ENCODE measurements around the gene GPAM.

DNA sequence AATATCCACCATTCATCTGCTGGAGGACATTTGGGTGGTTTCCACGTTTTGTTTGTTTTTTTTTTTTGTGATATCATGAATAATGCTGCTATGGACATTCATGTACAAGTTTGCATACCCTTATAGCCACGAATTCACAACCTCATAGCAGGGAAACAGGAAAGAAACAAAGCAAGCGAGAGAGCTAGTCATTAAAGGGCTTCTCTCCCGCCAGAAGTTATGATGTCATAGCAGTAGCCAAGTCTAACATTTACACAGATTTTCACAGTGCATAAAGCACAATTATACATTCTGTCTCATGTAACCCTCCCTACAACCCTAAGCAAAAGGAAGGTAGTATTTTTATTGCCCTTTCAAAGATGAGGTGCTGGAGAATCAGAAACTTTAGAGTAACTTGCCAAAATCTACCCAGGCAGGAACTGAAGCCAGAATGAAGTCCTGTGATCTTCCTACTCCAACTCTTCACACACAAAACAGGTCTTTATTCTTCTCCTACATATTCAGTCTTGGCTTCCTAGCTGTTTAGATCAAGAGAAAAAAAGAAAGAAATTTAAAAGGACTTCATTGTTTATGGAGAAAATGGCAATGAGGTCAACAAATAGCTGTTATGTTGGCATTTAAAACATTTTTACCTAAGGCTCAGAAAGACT, 33.9 kb upstream of the GPAM start:
- TF ChIP-seq TAF1 (IDR thresholded peaks at IDR 0.05; ENCODE audit: low read depth, low read length): no peak
- TF ChIP-seq POLR2AphosphoS5 (IDR thresholded peaks at IDR 0.05; ENCODE audit: low read depth, low read length): no peak
- no peak for TF ChIP-seq SPI1 (IDR thresholded peaks at IDR 0.05; ENCODE audit: low read depth, low read length)
- no peak for TF ChIP-seq POLR2A (IDR thresholded peaks at IDR 0.05; ENCODE audit: low read depth, low read length)
